DMS153 treated with DMSO at 0.1 percent for 48 hours (cell line): ENCODE results near the gene CMTM5.
"Not testable (repeated sequence)": the region's sequence is repeated elsewhere in the genome, so short reads cannot be mapped to it uniquely, and the experiment has no call there.

Experiments used
- DNase-seq: peaks from one replicate; lab custom pipeline; 2025; ENCODE audit not compliant: unreplicated experiment; lab: John Stamatoyannopoulos, UW

Gene CMTM5

DNA sequence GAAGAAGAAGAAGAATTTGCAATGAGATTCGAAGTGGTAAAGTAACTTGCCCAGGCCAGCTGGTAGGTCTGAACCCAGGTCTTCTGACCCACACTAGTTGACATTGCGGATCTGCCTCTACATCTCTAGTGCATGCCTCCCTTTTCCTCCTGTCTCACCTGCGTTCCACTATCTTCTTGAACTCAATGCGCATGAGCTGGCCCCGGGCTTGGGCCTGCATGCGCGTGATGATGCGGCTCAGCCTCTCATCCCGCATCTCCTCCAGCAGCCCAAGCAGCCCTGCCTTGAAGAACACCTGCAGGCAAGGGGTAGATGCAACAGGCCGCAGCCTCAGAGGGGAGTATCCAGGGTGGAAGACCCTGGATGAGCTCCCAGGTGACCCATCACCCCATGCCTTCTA, 19.3 kb downstream of the CMTM5 start:
- DNase-seq = no peak

DNA sequence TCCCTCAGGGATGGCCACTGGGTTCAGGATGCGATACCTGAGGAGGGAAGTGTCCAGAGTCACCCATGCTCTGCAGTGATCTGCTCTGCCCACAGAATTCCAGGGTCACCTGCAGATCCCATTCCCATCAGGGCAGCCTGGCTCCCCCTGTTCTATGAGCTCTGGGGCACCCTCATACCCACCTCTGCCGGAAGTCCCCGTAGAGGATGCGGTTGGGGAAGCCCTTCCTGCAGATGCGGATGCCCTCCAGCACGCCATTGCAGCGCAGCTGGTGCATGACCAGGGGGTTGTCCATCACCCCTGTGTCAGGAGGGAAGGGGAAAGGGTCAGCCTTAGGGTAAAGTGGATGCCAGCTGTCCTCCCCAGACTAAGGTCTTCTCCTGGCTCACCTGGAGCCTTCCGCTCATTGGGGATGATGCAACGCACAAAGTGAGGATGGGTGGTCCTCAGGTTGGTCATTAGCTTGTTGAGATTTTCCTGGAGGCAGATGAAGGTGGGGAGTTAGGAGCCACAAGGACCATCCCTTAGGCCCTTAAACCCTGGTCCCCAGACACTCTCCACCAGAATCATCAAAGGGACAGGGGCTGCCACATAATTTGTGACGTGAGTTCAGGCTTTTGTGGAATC, 20.0 kb downstream of the CMTM5 start:
- no peak for DNase-seq

DNA sequence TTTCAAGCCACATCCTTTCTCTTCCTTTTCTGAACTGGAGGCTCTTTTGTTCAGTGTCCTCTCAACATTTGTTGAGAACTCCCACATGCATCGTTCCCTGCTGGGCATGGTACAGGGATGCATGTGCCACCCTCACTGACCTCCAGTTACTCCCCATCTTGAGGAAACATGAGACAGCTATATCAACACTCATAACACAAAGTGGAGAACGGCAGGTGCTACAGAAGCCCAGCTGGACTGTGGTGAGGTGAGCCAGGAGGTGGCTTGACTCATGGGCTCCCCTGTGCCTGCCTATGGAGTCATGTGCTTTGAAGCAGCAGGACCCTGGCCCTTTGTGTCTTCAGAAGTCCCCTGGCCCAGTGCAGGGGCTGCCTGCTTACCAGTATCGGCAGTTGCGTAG, 21.5 kb downstream of the CMTM5 start:
- no peak for DNase-seq

DNA sequence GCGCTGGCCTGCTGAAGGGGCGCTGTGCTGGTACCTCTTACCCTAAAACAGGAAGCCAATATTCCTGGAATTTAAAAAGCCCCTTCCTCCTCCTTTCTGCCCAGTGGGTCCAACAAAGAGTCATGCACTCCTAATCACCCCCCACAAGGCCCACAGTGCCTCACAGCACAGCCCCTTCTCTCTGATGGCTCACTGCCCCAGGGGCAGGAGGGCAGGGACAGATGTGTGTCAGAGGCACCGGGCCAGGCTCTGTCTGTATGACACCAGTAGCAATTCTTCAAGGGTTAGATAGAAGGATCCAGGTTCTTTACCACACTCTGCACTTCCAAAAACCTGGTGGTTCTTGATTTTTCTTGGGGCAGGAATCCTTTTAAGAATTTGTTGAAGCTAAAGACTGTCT, 22.3 kb downstream of the CMTM5 start:
- no peak for DNase-seq

DNA sequence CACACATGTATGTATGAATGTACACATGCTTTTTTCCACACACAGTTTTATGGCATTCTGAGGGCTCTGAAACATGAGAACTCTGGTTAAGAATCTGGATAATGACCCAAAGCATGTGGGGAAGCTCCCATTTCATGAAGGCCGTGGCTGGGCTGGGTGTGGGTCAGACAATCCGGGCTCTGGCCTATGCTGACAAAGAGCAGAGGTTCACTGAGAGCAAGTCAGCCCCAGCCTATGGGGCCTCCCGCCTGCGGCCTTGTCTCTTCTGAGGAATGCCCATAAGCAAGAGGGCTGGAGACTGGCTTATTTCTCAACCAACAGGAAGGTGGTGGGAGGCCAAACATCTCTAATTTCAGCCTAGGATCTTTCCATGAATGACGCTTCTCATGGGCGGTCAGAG, 22.7 kb downstream of the CMTM5 start:
- DNase-seq = no peak

DNA sequence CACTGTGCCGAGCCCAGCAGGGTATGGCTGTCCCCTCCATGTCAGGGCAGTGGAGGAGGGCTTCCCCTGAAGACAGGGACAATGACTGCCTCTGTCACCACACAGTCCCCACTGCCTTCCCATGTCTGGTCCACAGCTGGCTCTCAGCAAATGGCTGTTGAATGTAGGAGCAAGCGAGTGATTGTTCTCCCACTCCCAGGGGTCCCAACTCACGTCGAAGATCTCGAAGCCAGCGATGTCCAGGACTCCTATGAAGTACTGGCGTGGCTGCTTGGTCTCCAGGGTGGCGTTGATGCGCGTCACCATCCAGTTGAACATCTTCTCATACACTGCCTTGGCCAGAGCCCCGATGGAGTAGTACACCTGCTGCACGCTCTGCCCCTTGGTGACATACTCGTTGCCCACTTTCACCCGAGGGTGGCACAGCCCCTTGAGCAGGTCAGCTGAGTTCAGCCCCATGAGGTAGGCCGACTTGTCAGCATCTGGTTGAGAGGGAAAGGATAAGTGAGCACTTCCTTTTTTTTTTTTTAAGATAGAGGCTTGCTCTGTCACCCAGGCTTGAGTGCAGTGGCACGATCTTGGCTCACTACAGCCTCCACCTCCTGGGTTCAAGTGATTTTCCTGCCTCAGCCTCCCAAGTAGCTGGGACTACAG, 23.8 kb downstream of the CMTM5 start:
- not testable (repeated sequence) for DNase-seq

DNA sequence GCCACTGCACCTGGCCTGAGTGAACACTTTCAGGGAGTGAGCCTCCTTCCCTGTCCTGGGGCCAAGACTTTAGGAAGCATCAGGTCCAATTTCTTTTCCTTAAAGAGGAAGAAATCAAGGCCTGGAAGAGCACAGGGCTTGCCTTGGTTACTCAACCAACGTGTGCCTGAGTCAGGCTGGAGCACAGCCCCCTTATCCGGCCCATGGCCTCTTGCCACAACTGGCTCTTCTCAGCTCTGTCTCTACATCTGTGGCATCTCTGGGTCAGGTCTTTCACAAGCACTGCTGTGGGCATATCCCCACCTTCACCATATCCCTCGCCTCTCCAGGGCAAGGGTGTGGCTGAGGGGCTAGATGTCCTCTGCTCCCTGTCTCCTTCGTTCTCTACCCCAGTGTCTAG, 24.4 kb downstream of the CMTM5 start:
- DNase-seq = no peak

DNA sequence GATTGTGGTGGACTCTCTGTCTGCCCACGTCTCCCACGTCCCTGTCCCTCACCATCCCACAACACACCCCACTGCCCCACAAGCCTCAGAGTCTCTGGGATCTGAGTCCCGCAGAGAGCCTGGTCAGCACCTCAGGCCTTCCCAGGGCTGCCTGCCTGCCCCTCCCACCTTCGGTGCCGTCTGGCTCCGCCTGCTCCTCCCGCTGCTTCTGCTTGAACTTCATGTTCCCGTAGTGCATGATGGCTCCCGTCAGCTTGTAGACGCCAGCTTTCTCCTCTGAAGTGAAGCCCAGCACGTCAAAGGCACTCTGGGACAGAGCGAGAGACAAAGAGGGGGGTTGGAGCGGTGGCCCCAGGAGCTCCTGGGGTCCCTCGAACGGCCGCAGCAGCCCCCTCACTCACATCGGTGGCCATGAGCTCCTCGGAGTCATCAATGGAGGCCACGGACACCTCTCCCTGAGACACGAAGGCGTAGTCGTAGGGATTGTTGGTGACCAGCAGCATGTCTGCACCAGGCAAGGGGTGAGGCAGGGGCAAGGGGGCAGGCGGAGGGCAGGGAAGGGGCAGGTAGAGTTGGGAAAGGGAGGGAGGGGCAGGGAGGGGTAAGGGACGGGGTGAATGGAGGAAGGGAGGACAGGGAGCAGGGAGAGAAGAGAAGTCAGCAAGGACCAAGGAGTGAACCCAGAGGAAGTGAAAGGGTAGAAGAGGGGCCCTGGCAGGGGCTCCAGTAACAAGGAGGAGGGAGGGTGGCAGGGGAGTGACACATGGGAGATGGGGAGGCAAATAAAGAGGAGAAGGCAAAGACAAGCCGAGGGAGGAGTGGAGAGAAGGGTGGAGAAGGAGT, 25.7 kb downstream of the CMTM5 start:
- DNase-seq = no peak

DNA sequence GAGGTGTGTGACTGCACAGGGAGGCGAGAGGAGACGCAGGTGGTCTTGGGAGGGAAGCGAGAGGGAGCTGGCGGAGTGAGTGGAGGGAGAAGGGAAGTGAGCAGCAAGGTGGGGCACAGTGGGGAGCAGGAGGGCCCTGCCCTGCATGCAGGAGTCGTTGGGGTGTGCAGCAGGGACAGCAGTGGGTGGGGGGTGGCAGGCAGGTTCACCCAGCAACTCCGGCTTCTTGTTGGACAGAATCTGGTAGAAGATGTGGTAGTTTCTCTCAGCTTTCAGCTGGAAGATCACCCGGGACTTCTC, 26.2 kb downstream of the CMTM5 start:
- DNase-seq = no peak

DNA sequence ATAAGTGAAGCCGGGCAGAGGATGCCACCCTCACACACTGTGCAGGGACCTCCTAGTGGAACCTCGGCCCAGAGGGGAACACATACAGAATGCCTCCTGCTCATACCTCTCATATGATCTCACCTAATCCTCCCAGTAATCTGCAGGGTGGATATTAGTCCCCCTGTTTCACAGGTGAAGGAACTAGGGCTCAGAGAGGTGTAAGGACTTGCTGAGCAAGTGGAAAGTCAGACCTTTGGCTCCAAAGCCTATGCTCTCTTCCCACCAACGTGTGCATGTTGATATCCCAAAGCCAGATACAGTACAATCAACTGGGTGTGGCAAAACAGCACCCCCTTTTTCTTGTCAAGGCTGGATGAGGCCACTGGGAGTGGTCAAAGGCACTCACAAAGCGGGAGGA, 27.1 kb downstream of the CMTM5 start:
- DNase-seq = no peak

DNA sequence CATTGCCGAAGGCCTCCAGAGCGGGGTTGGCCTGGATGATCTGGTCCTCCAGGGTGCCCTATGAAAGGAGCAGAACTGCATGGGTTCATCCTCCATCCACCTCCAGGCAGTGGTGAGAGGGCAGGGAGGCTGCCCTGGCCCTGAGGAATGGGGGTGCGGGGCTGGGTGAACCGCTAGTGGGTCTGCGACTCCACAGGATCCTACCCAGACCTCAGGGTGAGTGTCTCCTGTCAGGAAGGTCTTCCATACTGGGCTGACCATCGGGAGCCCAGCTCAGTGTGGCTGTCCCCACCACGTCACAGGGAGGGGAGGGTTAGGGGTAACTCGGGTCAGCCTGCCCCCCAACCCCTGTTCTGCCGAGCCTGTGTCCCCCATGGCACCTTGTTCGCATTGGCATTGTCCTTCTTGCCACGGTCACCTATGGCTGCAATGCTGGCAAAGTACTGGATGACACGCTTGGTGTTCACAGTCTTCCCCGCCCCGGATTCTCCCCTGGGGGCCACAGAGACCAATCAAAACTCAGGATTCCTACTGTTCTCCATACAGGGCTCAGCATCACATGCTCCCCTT, 27.6 kb downstream of the CMTM5 start:
- no peak for DNase-seq

DNA sequence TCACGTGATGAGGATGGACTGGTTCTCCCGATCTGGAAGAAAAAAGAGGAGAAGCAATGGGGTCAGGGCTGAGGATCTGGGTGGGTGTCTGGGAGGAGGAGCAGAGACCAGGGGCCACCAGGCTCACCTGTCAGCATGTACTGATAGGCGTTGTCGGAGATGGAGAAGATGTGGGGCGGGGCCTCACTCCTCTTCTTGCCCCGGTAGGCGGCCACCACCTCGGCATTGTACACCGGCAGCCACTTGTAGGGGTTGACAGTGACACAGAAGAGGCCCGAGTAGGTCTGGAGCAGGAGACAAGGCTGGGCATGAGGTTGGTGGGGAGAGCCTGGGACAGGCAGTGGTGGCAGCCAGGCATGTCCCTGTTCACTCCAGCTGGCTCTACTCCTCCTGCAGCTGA, 28.2 kb downstream of the CMTM5 start:
- no peak for DNase-seq

DNA sequence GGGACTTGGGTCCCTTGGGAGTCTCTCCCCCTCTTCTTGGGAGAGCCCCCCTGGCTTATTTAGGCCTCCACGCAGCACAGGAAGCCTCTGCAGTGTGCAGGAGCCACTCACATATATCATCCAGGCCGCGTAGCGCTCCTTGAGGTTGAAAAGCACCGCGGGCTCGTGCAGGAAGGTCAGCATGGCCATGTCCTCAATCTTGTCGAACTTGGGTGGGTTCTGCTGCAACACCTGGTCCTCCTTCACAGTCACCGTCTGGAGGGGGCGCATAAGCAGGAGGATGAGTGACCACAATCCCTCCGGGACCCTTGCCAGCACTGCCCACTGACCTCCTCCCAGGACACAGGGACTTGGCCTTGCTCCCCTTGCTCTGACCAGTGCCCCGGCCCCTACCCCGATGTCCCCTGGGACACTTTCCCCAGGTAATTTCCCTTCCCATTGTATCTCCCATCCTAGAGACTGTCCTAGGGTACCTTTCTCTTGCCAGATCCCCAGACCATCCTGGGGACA, 28.7 kb downstream of the CMTM5 start:
- DNase-seq = no peak

DNA sequence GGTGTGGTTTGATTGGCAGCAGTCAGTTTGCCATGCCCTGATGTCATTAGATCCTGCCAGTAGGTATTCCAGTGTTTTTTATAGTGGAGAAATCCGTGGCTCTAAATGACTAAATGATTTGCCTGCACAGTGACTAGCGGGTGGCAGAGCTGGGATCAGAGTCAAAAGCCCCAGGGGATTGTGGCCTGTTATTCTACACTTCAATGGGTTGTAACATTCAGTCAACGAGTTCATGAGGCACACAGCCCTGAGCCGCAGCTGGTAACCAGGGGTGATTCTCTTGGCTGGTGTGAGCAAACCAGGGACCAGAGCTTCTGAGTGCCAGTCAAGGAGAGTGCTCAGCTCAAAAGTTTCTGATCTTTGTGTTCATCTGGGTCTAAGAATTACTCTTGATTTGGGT, 29.4 kb downstream of the CMTM5 start:
- DNase-seq = peak; percentile 5

DNA sequence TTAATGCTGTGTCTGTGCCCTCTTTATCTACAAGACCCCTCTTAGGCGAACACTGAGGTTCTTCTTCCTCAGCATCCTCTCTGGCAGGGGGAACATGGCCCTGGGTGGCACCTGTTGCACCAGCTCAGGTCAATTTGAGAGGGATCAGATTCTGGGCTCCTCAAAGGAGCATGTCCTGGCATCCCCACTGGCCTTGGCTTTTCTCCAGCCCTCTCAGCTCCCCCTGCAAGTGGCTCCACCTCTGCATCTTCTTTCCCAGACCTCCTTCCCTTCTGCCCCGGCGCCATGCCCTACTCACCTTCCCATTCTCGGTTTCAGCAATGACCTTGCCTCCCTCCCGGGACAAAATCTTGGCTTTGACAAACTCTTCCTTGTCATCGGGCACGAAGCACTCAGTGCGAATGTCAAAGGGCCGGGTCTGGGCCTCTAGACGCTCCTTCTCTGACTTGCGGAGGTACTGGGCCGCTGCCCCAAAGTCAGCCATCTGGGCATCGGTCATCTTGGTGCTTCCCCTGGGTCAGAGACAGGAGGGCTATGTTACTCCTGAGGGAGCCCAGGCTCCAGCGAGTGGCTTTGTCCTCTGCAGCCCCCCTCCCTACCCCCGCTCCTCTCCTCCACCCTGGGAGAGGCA, 30.0 kb downstream of the CMTM5 start:
- DNase-seq = no peak

DNA sequence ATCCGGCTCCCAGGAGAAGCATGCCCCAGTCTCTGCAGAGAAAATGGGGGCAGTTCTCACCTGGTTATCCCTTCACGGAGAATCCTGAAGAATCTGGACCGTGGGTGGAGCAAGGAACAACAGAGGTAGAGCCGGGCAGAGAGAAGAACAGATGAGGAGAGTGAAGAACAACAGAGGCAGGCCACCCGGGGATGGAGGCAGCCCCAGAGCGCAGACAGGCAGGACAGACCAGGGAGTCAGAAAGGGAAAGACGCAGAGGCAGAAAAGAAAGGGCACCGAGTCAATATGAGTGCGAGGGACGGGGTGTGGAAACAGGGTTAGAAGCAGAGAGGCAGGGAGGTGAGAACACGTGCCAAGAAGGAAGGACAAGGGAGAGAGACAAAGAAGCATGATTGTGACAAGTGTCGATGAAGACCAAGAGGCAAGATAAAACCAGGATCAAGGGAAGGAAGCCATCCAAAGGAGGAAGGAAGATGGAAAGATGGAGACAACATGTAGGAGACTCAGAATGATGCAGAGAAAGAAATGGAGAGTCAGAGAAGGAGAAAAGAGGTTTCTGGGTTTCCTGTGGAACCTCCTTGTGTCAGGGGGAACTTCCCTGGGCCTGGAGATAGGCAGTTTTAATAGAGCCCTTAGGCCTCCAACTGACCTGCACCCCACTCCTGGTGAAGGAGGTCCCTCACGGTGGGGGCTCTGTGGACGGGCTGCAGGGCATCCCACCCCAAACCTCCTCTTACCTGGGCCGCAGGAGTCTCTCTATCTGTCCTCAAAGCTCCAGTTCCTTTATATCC, 30.9 kb downstream of the CMTM5 start, which contains the start of gene MYH6:
MYH6 (minus strand) TSS at position 758 of the 791 bp plus-strand sequence. CDS start 1,050 bp downstream, outside the sequence.
- DNase-seq = no peak

DNA sequence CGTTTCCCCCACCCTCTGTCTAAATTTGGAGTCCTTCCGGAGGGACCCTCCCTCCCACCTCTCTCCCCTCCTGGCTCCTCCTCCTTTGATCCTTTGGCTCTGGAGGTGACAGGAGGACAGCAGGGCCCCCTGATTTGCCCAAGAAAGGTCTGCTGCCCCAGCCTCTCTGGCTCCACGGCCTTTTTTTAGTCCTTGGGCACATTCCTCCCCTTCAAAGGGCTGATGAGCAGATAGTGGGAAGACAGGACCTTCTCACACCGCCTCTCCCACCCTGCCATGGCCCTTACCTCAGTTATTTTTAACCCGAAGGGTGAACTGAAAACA, 31.4 kb downstream of the CMTM5 start:
- DNase-seq = no peak

DNA sequence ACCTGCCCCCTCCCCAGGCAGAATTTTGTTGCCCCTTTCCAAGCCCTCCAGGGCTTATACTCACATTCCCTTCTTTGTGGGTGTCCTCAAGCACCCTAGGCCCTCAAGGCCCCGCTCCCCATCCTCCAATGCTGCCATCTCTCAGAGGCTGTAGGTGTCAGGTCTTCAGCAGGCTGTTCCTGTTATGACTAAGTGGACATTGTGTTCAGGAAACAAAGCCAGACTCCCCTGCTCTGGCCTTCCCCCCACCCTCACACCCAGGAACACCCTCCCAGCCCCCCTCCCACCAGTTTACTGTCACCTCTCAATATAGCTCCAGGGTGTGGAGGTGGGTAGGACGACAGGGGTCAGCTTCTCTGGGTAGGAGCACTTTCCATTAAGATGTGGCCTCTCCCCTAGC, 32.6 kb downstream of the CMTM5 start:
- DNase-seq = no peak

DNA sequence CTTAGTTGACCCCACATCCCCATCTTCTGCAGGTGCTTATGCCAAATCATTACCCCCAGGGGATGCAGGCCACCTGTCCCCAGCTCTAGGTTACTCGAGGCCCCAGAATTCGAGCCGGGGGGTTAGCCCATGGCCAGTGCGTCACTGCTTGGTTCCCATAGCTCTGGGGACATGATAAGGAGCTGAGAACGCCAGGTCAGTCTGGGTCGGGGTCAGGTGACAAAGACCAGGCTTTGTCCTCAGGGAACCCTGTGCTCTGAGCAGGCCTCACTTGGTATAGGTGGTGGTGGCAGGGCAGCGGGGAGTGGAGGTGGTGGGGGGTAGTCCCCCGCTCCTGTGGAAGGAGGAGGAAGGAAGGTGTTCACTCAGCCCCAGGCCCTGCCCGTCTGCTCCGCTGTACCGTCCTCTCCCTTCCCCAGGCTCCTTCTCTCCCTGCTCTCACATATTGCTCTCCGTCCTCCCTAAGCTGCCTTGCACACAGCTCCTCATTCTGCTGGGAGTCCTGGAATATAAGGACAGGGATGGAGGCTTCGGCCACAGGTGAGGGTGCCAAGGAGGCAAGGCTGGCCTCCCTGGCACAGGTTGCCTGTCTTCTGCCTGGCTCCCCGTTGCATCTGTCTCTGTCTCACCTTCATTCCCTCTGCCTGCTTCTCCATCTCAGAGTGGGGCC, 33.3 kb downstream of the CMTM5 start:
- DNase-seq = no peak
